H54 (cell line): ENCODE measurements around the gene DOCK3.
"Not testable (repeated sequence)": the region's sequence is repeated elsewhere in the genome, so short reads cannot be mapped to it uniquely, and the experiment has no call there.

ENCODE experiments used
- DNase-seq: peaks from one replicate; pipeline ENCODE4 v3.0.0; 2011; ENCODE audit warnings: low spot score, mixed read lengths; ENCODE audit not compliant: insufficient read length
- FAIRE-seq: peaks from 3 replicates; lab custom pipeline; 2011; peaks lifted over from hg19 to GRCh38; lab: Jason Lieb, UNC
- POLR2A ChIP-seq: IDR thresholded peaks from 2 replicates; pipeline ENCODE4 v1.6.1; 2011; ENCODE audit warnings: low read depth, mild to moderate bottlenecking, low read length

Gene DOCK3

DNA sequence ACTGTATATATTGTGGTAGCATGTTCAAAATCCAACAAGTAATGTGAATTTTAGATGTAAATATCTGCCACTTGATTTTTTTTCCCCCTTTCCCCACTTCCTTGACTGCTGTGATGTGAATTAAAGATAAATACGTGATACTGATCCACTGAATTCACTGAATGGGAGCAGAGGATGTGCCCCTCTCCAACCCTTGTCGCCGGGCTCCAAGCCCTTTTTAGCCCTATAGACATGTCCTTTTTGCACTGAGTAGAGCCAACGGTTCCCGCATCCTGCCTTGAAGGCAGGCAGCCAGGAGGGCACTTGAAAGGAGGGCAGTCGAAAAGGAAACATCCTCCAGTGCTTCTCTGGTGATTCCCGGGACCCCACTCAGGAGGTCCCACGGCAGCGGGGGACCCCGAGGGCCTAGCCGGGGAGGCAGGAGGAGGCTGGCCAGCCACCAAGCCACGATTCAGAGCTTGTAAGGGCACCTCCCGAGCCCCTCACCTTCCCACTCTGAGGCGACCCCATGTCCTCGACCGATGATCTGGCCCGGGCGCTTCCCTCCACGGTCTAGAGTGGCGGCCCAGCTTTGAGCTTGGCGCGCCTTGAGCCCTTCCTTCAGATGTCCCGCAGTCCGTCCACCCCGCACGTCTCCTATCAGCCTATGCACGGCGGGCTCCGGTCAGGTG is 709.5 kb downstream of the DOCK3 start:
- DNase-seq (peak; percentile 48), FAIRE-seq (no peak)
- no peak for TF ChIP-seq POLR2A

DNA sequence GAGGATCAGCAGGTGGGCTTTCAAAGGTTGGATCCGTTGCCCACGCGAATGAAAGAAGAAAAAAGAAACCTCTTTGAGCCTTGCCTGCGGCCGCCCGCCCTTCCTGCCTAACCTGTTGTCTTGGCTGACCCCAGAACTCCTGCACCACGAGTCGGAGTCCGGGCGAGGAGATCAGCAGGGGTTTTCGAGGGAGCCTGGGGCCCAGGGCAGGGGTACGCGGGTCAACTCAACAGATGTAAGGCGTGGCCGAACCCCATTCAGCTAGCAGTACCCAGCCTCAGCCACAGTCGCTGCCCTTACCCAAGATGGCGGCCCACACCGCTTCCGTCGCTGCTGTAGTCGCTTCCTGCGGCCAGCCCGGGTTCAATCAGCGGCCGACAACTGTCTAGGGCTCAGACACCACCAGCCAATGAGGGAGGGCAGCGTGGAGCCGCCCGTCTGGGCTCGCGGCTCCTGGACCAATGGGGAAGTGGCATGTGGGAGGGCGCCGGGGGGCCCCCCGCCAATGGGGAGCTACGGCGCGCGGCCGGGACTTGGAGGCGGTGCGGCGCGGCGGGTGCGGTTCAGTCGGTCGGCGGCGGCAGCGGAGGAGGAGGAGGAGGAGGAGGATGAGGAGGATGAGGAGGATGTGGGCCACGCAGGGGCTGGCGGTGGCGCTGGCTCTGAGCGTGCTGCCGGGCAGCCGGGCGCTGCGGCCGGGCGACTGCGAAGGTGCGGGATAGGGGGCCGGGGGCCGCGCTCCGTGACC is 710.2 kb downstream of the DOCK3 start, which contains the start of gene MANF:
TSS of gene MANF (plus strand) at position 566 of the 748 bp plus-strand sequence. CDS start at position 618, 52 bp downstream.
- peak; percentile 99 for TF ChIP-seq POLR2A
- FAIRE-seq = peak; percentile 50
- DNase-seq = peak; percentile 99

DNA sequence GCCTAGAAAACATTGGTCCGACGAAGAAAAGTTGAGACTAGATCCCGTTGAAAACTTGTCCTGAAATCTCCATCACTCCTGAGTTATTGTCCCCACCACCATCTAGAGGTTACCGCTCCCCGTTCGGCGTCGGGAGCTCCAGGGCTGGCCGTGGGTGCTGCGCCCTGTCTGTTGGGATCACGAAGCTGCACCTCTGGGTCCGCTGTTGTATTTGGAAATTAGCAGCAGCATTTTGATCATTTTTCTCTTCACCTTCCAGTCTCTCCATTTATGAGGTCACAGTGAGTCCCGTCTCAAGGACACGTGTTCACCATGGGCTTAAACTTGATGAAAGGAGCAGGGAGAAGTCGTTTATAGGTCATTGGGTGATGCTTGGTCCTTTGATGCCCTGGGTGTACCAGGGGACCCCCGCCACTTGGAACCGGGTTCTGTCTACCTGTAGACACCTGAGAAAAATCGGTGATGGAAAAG is 710.9 kb downstream of the DOCK3 start:
- no peak for DNase-seq
- FAIRE-seq = no peak

DNA sequence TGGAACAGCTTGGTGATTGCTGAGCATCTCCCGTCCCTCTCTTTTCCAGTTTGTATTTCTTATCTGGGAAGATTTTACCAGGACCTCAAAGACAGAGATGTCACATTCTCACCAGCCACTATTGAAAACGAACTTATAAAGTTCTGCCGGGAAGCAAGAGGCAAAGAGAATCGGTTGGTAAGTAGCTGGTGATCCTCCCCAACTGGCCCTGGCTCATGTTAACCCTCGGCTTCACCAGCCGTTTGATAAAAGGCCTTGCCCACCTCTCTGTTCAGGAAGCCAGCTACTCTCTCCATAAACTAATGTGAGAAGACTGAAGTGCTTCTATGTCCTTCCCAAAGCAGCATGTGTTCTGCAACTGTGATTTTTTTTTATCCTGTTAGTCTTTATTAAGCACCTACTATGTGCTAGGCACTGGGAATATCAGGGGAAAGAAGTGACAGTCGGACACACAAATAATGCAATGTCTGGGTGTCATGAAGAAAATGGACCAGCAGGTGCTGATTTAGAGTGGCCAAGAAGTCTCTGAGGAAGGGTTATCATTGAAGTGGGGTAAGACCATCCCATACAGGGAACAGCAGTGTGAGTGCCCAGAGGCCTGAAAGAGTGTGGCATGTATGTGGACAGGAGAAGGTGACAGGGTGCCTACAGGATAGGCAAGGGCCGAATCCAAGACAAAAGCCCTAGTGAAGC is 711.6 kb downstream of the DOCK3 start:
- no peak for FAIRE-seq
- no peak for TF ChIP-seq POLR2A

More for the DNA sequence above, 710.9 kb downstream of the DOCK3 start:
- peak; percentile 12; the same call in 1 of the 2 replicates for TF ChIP-seq POLR2A

DNA sequence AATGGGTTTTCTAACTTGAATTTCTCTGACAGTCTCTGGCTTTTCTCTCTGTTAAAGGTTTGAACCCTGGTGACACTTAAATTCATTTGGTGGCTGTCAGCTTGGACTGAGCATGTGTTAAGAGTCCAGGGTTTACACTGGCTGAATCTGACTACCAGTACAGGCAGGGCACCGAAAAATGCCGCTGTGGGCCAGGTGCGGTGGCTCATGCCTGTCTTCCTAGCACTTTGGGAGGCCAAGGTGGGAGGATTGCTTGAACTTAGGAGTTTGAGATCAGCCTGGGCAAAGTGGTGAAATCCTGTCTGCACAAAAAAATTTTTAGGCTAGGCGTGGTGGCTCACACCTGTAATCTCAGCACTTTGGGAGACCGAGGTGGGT is 712.1 kb downstream of the DOCK3 start:
- no peak for TF ChIP-seq POLR2A
- FAIRE-seq (no peak), DNase-seq (no peak)

More for the DNA sequence above, 711.6 kb downstream of the DOCK3 start:
- no peak for DNase-seq

DNA sequence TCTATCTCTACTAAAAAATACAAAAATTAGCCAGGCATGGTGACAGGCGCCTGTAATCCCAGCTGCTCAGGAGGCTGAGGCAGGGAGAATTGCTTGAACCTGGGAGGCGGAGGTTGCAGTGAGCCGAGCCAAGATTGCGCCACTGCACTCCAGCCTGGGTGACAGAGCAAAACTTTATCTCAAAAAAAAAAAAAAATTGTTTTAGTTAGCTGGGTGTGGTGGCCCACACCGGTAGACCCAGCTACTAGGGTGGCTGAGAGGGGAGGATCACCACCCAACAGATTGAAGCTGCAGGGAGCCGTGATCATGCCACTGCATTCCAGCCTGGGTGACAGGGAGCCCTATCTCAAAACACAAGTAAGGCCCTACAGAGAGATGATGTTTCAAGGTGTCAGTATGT is 712.6 kb downstream of the DOCK3 start:
- FAIRE-seq, DNase-seq: not testable (repeated sequence)

DNA sequence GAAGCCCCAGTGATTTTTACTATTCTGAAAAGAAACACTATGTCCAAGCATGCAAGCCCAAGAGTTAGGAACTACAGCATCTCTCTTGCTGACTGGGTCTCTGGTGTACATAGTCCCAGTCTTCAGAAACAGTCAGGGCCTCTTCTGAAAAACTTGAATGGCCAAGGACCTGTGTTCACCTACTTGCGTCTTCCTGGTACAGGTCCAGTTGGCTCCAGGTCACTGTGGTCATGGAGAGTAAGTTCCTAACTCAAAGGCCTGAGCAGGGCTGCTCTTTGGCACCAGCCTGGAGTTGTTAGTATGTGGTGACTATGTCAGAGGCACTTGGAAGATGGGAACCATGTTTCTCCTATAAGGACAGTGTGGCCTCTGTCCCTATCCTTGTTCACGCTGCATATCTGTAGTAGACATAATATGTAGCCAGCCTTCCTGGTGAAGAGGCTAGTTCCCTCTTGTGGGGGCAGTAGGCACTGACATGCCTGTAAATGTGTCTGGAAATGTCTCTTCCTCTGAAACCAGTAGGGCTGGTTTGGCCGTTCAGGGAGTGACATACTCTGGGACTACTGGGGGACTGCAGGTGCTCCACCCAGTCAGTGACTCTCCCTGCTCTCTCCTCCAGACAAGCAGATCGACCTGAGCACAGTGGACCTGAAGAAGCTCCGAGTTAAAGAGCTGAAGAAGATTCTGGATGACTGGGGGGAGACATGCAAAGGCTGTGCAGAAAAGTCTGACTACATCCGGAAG is 713.7 kb downstream of the DOCK3 start:
- no peak for TF ChIP-seq POLR2A
- FAIRE-seq (no peak), DNase-seq (no peak)

DNA sequence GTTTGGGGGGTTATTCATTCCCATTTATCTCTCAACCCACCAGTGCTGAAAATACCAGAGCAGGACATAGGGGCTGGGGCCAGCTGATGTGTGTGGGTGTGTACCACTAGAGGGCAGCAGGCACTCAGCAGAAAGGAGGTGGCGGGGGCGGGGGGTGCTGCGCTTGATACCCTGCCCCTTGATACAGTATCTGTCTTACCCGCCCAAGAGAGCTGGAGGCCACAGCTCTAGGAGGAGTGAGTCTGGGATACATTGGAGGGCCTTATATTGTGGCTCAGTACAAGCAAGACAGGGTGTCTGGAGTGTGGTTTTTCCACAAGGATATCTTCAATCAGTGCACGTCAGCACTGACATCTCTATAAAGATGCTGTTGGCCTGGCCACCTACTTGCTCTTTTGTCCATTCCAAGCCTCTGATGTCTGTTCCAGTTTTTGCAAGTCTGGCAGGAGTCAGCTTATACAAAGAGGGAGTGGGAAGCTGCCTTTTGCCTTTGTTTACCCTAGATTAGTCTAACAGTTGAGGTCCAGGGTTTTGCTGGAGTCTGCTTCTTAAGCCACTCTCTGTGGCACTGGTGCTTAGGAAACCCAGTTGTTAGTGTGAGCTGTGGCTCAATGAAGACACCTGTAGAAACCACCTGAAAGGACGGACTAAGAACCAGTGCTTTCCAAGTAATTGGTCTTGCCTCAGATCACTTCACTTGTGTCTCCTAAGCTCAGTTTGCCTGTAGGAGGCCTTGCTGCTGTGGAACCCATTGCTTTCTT is 714.9 kb downstream of the DOCK3 start:
- DNase-seq (peak; percentile 49), FAIRE-seq (no peak)
- TF ChIP-seq POLR2A = no peak

DNA sequence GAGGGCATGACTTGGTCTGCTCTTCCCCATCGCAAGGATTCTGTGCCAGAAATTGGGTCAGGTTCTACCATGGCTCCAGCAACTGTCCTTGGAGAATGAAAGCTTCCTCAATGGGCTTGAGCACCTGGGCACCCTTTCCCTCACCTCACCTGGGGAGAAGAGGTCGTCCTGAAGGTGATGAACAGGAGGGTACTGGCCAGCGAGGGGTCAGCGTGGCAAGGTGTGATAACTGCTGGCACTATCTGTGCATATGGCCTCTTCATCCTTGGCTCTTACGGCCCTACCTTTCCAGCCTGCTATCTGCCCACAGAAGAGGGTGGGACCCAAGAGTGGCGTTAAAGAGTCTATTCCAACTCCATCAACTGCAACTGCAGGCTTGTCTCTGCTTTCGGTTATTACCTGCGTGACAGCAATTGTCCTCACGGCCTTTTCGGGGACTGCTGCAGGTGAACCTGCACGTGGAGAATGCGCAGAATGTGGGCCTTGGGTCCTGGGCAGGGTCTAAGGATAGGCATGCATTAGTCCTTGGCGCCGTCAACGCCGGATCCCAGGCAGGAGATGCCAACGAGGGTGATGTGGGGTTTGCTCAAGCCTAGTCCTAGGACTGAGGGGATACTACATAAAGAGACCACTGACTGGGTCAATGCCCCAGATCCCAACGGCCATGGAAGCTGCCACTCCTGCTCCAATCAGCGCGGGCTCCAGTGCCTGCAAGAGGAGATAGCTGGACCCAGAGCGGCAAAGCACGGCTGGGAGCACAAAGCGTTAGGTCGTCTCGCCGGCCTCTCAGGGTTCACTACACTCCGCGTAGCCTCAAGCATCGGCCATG is 715.7 kb downstream of the DOCK3 start:
- TF ChIP-seq POLR2A = no peak
- FAIRE-seq (no peak), DNase-seq (no peak)

DNA sequence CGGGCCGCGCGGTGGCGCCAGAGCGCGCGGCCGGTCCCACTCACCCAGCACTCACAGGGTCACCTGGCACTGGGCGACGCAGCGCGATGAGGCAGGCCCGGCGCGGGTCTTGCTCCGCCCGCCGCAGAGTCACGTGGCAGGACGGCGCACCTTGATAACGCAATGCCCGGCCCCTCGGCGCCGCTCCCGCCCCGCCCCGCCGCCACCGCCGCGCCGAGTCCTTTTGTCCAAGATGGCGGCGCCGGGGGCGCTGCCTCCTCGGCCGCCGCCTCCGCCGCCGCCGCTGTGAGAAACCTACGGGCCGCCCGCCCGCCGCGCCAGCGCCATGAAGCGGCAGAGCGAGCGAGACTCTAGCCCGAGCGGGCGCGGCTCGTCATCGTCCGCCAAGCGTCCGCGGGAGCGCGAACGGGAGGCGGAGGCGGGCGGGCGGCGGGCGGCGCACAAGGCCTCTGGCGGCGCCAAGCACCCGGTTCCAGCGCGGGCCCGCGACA is 716.4 kb downstream of the DOCK3 start, which contains the start of gene RBM15B:
TSS of gene RBM15B (plus strand) at position 211 of the 491 bp plus-strand sequence. CDS start at position 326, 115 bp downstream.
- FAIRE-seq = no peak
- peak; percentile 98 for DNase-seq
- peak; percentile 68 for TF ChIP-seq POLR2A

DNA sequence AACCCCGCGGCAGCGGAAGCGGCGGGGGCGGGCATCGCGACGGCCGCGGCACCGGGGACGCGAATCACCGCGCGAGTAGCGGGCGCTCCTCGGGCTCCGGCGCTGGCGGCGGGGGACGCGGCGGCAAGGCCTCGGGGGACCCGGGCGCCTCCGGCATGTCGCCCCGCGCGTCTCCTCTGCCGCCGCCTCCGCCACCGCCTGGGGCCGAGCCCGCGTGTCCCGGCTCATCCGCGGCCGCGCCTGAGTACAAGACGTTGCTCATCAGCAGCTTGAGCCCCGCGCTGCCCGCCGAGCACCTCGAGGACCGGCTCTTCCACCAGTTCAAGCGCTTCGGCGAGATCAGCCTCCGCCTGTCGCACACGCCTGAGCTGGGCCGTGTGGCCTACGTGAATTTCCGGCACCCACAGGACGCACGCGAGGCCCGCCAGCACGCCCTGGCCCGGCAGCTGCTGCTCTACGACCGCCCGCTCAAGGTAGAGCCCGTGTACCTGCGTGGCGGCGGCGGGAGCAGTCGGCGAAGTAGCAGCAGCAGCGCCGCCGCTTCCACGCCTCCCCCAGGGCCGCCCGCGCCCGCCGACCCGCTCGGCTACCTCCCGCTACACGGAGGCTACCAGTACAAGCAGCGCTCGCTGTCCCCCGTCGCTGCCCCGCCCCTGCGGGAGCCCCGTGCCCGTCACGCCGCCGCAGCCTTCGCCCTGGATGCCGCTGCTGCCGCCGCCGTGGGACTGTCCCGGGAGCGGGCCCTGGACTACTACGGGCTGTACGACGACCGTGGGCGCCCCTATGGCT is 717.0 kb downstream of the DOCK3 start:
- TF ChIP-seq POLR2A = no peak
- DNase-seq (no peak), FAIRE-seq (no peak)
